ENCODE data around the gene SMAD9.

The SMAD9 gene

DNA sequence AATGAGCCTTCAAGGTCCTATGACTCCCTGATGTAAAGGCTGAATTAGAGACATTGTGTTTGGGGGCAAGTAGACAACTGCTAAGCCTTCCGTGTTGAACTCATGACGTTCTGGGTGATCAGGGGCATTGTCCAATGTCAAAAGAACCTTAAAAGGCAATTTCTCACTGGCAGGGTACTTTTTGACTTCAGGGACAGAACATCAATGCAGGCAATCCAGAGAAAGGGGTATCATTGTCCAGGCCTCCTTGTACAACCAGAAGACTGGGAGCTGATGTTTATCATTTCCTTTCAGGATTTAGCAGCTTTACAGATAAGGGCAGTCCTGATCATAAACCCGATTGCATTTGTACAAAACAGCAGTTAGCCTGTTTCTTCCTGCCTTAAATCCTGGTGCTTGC is 25.0 kb upstream of the SMAD9 start:
- TF ChIP-seq, protein P1, sequence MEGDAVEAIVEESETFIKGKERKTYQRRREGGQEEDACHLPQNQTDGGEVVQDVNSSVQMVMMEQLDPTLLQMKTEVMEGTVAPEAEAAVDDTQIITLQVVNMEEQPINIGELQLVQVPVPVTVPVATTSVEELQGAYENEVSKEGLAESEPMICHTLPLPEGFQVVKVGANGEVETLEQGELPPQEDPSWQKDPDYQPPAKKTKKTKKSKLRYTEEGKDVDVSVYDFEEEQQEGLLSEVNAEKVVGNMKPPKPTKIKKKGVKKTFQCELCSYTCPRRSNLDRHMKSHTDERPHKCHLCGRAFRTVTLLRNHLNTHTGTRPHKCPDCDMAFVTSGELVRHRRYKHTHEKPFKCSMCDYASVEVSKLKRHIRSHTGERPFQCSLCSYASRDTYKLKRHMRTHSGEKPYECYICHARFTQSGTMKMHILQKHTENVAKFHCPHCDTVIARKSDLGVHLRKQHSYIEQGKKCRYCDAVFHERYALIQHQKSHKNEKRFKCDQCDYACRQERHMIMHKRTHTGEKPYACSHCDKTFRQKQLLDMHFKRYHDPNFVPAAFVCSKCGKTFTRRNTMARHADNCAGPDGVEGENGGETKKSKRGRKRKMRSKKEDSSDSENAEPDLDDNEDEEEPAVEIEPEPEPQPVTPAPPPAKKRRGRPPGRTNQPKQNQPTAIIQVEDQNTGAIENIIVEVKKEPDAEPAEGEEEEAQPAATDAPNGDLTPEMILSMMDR (IDR thresholded peaks at IDR 0.05; ENCODE audit: extremely low read depth, missing control alignments) = no peak
- no peak for DNase-seq (ENCODE audit: low spot score)

DNA sequence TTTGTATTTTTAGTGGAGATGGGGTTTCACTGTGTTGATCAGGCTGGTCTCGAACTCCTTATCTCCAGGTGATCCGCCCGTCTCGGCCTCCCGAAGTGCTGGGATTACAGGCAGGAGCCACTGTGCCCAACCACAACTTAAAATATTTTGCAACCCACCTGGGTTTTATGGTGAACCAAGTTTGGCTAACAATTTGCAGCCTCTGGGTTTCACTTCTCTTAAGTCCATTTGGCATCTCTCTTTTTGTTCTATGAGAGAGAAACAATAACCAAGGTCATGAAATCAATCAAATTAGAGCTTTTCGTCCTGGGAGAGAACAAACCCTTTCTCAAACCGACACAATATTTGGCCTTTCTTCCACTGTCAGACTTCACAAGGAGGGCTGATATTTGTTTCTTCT is 5.6 kb upstream of the SMAD9 start:
- TF ChIP-seq, protein P1 (IDR thresholded peaks at IDR 0.05; ENCODE audit: extremely low read depth, missing control alignments) = no peak
- DNase-seq (ENCODE audit: low spot score) = no peak

DNA sequence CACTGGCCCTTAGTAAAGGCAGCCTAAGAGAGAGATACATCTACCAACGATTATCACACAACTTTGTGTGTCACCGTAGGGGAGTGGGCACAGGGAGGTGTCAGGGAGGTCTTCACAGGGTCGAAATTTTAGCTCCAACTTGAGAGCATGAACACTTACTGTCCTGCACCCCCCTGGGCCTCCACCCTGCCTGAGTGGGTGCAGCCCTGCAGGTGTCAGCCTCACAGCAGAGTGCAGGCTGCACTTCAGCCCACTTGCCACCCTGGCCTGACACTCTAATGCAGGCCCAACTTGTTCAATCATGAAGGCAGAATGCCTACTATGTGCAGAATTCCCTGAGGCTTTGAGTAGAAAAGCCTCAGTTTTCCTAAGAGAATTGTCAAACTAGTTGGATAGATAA is 4.0 kb upstream of the SMAD9 start:
- DNase-seq (ENCODE audit: low spot score) = no peak

DNA sequence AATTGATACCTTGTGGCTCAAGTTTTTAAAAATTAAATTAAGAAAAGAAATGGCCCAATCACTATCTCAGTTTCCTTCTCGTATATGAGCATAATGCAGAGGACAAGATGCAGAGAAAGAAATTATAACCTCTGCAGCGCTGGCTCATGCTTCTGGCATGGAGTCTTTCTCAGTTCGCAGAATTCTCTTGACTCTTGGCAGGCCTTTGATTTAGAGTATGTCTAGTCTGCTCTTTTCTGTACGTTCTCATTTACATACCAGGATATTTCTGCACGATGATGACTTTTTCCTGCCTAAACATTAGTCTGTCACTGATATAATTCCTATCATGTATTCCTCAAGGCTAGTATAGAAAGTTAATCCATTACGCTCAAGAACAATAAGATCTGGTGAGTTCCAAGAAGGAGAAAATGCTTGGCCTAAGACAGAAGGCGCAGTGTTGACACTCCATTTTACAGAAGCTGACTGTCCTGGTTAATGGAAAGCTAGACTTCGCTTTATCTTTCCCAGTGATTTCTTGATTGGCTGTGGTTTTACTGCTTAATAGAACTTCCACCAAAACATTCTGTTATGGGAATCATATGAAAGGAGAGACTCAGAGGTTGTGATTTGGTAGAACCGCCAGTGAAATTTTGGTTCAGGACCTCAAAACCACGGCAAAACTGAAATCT is 1.7 kb upstream of the SMAD9 start:
- TF ChIP-seq, protein P1 (IDR thresholded peaks at IDR 0.05; ENCODE audit: extremely low read depth, missing control alignments) = no peak
- no peak for DNase-seq (ENCODE audit: low spot score)

More for the DNA sequence above, 4.0 kb upstream of the SMAD9 start:
- TF ChIP-seq, protein P1 (IDR thresholded peaks at IDR 0.05; ENCODE audit: extremely low read depth, missing control alignments) = no peak

DNA sequence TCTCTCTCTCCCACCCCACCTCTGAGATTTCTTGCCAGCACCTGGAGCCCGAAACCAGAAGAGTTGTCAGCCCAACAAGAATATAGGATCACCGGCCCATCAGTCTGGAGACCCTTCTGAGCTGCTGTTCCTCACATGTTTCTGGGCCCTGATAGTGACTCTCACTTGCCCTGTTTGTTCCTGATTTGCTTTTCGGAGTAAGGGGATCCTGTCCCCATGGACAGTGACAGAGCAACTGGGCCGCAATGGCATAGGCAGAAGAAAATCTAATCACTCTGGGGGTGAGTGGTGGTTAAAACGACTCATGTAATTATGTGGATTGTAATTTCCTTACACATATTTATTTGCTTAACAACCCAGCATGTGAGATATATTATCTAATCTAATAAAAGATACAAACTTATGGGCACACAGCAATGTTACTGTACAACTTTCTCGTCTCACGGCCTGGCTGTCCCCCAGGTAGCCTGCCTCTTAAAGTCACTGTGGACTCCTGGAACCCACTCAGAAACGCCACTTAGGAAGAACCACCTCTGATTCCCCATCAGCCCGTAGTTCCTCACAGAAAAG is 663 bp upstream of the SMAD9 start:
- TF ChIP-seq, protein P1 (IDR thresholded peaks at IDR 0.05; ENCODE audit: extremely low read depth, missing control alignments) = no peak
- DNase-seq (ENCODE audit: low spot score) = peak; percentile 23

DNA sequence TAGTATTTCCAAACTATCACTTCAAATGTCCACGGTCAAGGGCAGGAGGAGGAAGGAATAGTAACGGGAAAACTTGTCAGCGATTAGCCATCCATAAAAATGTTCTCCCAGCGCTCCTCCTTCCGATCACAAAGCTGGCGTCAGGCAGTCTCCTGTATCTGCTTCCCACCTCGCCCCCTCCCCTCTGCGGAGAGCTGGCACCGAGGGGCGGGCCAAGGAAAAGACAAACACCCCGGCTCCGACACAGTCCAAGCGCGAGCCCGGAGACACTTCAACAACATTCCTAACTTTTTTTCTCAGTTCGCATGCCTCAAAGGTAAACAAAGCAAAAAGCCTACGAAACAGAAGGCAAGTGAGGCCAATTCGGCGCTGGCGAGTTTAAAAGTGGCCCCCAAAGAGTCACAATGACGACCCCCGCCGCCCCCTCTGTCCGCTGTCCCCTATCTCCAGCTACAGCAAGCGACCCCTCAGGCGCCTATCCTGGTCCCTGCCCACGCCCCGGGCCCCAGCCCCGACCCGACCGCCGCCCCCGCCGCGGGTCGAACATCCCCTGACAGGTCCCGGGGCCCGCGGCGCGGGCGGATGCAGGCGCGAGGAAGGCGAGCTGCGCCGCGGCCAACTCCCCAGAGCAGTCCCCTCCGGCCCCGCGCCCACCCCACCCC is 736 bp downstream of the SMAD9 start:
- TF ChIP-seq, protein P1 (IDR thresholded peaks at IDR 0.05; ENCODE audit: extremely low read depth, missing control alignments) = no peak
- no peak for DNase-seq (ENCODE audit: low spot score)

All from GM20000 (cell line).